Lower lobe of right lung (tissue), 2 donors: ENCODE measurements around the gene C1orf21. TPM values are rescaled to one million over a fixed set of nuclear protein-coding genes. Genes with fewer than 3 reads are reported as not detected.

Experiments
- ATAC-seq, 2 donors: fragments of 200-7000 bp; cut with Tn5 transposase; one replicate each; pipeline ENCODE4 v1.9.1; 2020 to 2022; ENCODE audit warnings: mild to moderate bottlenecking in 2 of 2, moderate library complexity in 2 of 2
- DNase-seq: peaks from one replicate; pipeline ENCODE4 v3.0.0-alpha.2; 2020
- H3K27ac ChIP-seq: fragments of 200-600 bp; one replicate; pipeline ENCODE4 v1.8.0; 2022
- H3K27me3 ChIP-seq: fragments of 200-600 bp; one replicate; pipeline ENCODE4 v1.8.0; 2022; ENCODE audit warnings: low read depth
- H3K36me3 ChIP-seq: fragments of 200-600 bp; one replicate; pipeline ENCODE4 v1.8.0; 2022; ENCODE audit warnings: mild to moderate bottlenecking
- H3K4me1 ChIP-seq: fragments of 200-600 bp; one replicate; pipeline ENCODE4 v1.8.0; 2022
- H3K4me3 ChIP-seq: fragments of 200-600 bp; one replicate; pipeline ENCODE4 v1.8.0; 2022; ENCODE audit warnings: mild to moderate bottlenecking
- H3K9me3 ChIP-seq: fragments of 200-600 bp; one replicate; pipeline ENCODE4 v1.8.0; 2022
- CTCF ChIP-seq: fragments of 200-600 bp; IDR thresholded peaks from one replicate; pipeline ENCODE4 v1.8.0; 2022; ENCODE audit warnings: antibody characterized with exemption, mild to moderate bottlenecking
- intact Hi-C: fragments of 100-400 bp; cut with DNase I; formaldehyde crosslinking; loops from one replicate; pipeline ENCODE4 v1.11.0; 2022
- total RNA-seq: library from RNA; stranded (reverse); fragmentation: NEBNext Ultra II Directional; extraction: Animal tissue kit (Norgen Biotek cat#: 25700); gene quantifications from one replicate; pipeline ENCODE4 v1.2.1, GENCODE V29; 2021
- donor health status: DM: no; HTN: yes; CAD: no; lungs with severe emphysema.

C1orf21 gene
- total RNA-seq, 1 donor from 2014 or later = 70.8 TPM

- Histone ChIP-seq H3K27ac (no peak overlapping the region), H3K27me3 (no peaks in the 10 kb centered on the region), H3K4me3 (no peak overlapping the region), H3K9me3 (peaks cover 15% of the 10 kb centered on the region), H3K36me3 (no peaks in the 10 kb centered on the region), H3K4me1 (peaks cover 5% of the 10 kb centered on the region)
- no peak for ATAC-seq
- intact Hi-C loops = no loop called here
- no peak for DNase-seq
- no peak for TF ChIP-seq CTCF
Measured at GRCh38 chr1:184476187-184476586, 89.4 kb downstream of the C1orf21 start.

- no peak for TF ChIP-seq CTCF
- DNase-seq = no peak
- Histone ChIP-seq H3K36me3 (no peaks in the 10 kb centered on the region), H3K9me3 (peaks cover 6% of the 10 kb centered on the region), H3K4me1 (peaks cover 35% of the 10 kb centered on the region), H3K27me3 (no peaks in the 10 kb centered on the region), H3K27ac (no peak overlapping the region), H3K4me3 (no peak overlapping the region)
- intact Hi-C loops = loop anchor here (10.0 kb wide), 1 partner anchor 85 kb away; no protein-coding TSS in a partner anchor
- no peak for ATAC-seq
Measured at GRCh38 chr1:184479435-184480167, 92.8 kb downstream of the C1orf21 start.

GRCh38 chr1:184480736-184481135 is 93.9 kb downstream of the C1orf21 start:
- Histone ChIP-seq H3K36me3 (no peaks in the 10 kb centered on the region), H3K27ac (no peak overlapping the region), H3K27me3 (no peaks in the 10 kb centered on the region), H3K4me1 (peaks cover 45% of the 10 kb centered on the region), H3K9me3 (no peaks in the 10 kb centered on the region), H3K4me3 (no peak overlapping the region)
- TF ChIP-seq CTCF = no peak
- intact Hi-C loops = loop anchor here (10.0 kb wide), 1 partner anchor 84 kb away; no protein-coding TSS in a partner anchor
- ATAC-seq = no peak
- no peak for DNase-seq

GRCh38 chr1:184482136-184482535 is 95.3 kb downstream of the C1orf21 start:
- Histone ChIP-seq H3K9me3 (no peaks in the 10 kb centered on the region), H3K4me1 (peaks cover 59% of the 10 kb centered on the region), H3K27me3 (no peaks in the 10 kb centered on the region), H3K4me3 (no peak overlapping the region), H3K36me3 (no peaks in the 10 kb centered on the region), H3K27ac (peak overlapping the region; percentile 69)
- DNase-seq (no peak), ATAC-seq (peak; percentile 29 to 49)
- intact Hi-C loops = loop anchor here (10.0 kb wide), 1 partner anchor 83 kb away; no protein-coding TSS in a partner anchor
- TF ChIP-seq CTCF = no peak

GRCh38 chr1:184483101-184483683 is 96.4 kb downstream of the C1orf21 start:
- Histone ChIP-seq H3K27me3 (no peaks in the 10 kb centered on the region), H3K4me3 (no peak overlapping the region), H3K36me3 (no peaks in the 10 kb centered on the region), H3K27ac (peak overlapping the region; percentile 69), H3K4me1 (peaks cover 61% of the 10 kb centered on the region), H3K9me3 (no peaks in the 10 kb centered on the region)
- ATAC-seq = peak; percentile 85 to 92
- peak; percentile 67 for DNase-seq
- peak; percentile 30 for TF ChIP-seq CTCF
- intact Hi-C loops = loop anchor here (10.0 kb wide), 1 partner anchor 82 kb away; no protein-coding TSS in a partner anchor
